Caco-2 (cell line): ENCODE measurements around the gene EVC2. TPM values are rescaled to one million over a fixed set of nuclear protein-coding genes. Genes with fewer than 3 reads are reported as not detected.

Experiments
- BruUV-seq: library from RNA; stranded (reverse); fragments of 400-500 nt; replicated peaks from 2 replicates; lab custom pipeline; 2021; lab: Mats Ljungman, UMichigan
- CTCF ChIA-PET: fragments of 300-600 bp; sonication (Branson Sonifier 250); formaldehyde crosslinking; loops from one replicate; lab custom pipeline; 2022; ENCODE audit warnings: antibody characterized with exemption; lab: Charles Lee
- POLR2A ChIA-PET: fragments of 300-600 bp; sonication (Branson Sonifier 250); formaldehyde crosslinking; loops from one replicate; lab custom pipeline; 2022; ENCODE audit warnings: antibody characterized with exemption; lab: Charles Lee
- DNase-seq, 2 experiments: peaks; one replicate each; pipeline versions ENCODE4 v3.0.0 to v3.0.0-alpha.2; 2020 to 2022
- H3K27me3 ChIP-seq: replicated peaks from 2 replicates; pipeline ENCODE4 v1.6.0; 2011; ENCODE audit warnings: low read length; ENCODE audit not compliant: control insufficient read depth, insufficient read depth
- H3K36me3 ChIP-seq: 2 replicates; pipeline ENCODE4 v1.5.1; 2011; ENCODE audit warnings: low read length; ENCODE audit not compliant: control insufficient read depth, insufficient read depth
- H3K4me1 ChIP-seq: fragments of 250-450 bp; sonication (Bioruptor Pico); 2 replicates; pipeline ENCODE4 v1.5.1; 2020; ENCODE audit warnings: mild to moderate bottlenecking
- H3K4me3 ChIP-seq: 2 replicates; pipeline ENCODE4 v1.5.1; 2011; ENCODE audit warnings: low read depth, mild to moderate bottlenecking, control low read depth, low read length
- H3K9me3 ChIP-seq: fragments of 250-450 bp; sonication (Bioruptor Pico); 2 replicates; pipeline ENCODE4 v1.5.1; 2020; ENCODE audit warnings: mild to moderate bottlenecking, moderate library complexity
- H3K27ac Mint-ChIP-seq: one replicate; pipeline ENCODE4 v1.8.0; 2022; ENCODE audit warnings: mixed read lengths; ENCODE audit not compliant: unreplicated experiment
- H3K27me3 Mint-ChIP-seq: one replicate; pipeline ENCODE4 v1.8.0; 2022; ENCODE audit warnings: mixed read lengths; ENCODE audit not compliant: insufficient read depth, unreplicated experiment
- H3K36me3 Mint-ChIP-seq: one replicate; pipeline ENCODE4 v1.8.0; 2022; ENCODE audit warnings: mild to moderate bottlenecking, mixed read lengths; ENCODE audit not compliant: insufficient read depth, unreplicated experiment
- H3K4me1 Mint-ChIP-seq: one replicate; pipeline ENCODE4 v1.8.0; 2022; ENCODE audit warnings: low read depth, mixed read lengths; ENCODE audit not compliant: unreplicated experiment
- H3K4me3 Mint-ChIP-seq: one replicate; pipeline ENCODE4 v1.8.0; 2022; ENCODE audit warnings: mild to moderate bottlenecking, moderate library complexity, mixed read lengths; ENCODE audit not compliant: unreplicated experiment
- H3K9me3 Mint-ChIP-seq: one replicate; pipeline ENCODE4 v1.8.0; 2022; ENCODE audit warnings: mixed read lengths; ENCODE audit not compliant: unreplicated experiment
- intact Hi-C: fragments of 100-400 bp; cut with micrococcal nuclease; formaldehyde crosslinking; loops from one replicate; pipeline ENCODE4 v1.10.0; 2022; ENCODE audit not compliant: unreplicated experiment
- total RNA-seq: library from RNA; stranded (reverse); gene quantifications from 2 replicates; pipeline ENCODE4 v1.2.3, GENCODE V29; 2022
- TF ChIP-seq, protein P1 (sequence below), 2 experiments: fragments of 200-600 bp in 1 of 2; IDR thresholded peaks; 1 replicate in 1 of 2; 2 replicates in 1 of 2; pipeline versions ENCODE4 v1.5.1 to v1.8.0; 2011 to 2022; ENCODE audit warnings: antibody characterized with exemption in 1 of 2, control low read depth in 1 of 2, inconsistent platforms in 1 of 2, low read depth in 1 of 2, low read length in 1 of 2, mild to moderate bottlenecking in 1 of 2, moderate library complexity in 1 of 2; ENCODE audit not compliant: insufficient read depth in 1 of 2, severe bottlenecking in 1 of 2, unreplicated experiment in 1 of 2

The EVC2 gene
- total RNA-seq, 1 experiment from 2014 or later, result not detected

DNA sequence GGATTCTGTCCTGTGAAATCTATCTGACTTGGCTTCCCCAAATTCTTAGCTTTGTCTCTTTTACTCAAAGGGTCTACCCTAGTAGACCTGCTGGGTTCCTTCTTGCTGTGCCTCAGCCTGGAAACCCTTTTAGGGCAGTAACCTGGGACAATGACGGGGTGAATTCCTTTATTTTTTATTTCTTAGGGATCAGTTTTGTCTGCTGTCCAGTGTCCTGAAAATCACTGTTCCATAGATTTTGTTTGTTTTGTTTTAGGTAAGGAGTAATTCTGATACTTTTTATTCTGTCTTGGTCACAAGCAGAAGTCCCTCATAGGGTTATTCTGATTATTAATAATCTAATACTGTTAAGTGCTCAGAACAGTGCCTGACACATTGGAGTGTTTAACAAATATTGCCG is 118.9 kb downstream of the EVC2 start:
- Histone ChIP-seq H3K4me1 (no peaks in the 10 kb centered on the region), H3K9me3 (0 out of 2 replicates have a peak, but pooled peaks cover 3% of the 10 kb centered on the region), H3K27me3 (no peaks in the 10 kb centered on the region), H3K4me3 (no peak overlapping the region), H3K36me3 (no peaks in the 10 kb centered on the region)
- no peak for DNase-seq
- POLR2A ChIA-PET, result no interaction called here
- Mint-ChIP-seq H3K36me3 (no peaks in the 10 kb centered on the region), H3K9me3 (peaks cover 22% of the 10 kb centered on the region), H3K4me3 (no peak overlapping the region), H3K27me3 (peaks cover 5% of the 10 kb centered on the region), H3K4me1 (no peaks in the 10 kb centered on the region), H3K27ac (no peak overlapping the region)
- CTCF ChIA-PET, result no interaction called here
- TF ChIP-seq, protein P1, sequence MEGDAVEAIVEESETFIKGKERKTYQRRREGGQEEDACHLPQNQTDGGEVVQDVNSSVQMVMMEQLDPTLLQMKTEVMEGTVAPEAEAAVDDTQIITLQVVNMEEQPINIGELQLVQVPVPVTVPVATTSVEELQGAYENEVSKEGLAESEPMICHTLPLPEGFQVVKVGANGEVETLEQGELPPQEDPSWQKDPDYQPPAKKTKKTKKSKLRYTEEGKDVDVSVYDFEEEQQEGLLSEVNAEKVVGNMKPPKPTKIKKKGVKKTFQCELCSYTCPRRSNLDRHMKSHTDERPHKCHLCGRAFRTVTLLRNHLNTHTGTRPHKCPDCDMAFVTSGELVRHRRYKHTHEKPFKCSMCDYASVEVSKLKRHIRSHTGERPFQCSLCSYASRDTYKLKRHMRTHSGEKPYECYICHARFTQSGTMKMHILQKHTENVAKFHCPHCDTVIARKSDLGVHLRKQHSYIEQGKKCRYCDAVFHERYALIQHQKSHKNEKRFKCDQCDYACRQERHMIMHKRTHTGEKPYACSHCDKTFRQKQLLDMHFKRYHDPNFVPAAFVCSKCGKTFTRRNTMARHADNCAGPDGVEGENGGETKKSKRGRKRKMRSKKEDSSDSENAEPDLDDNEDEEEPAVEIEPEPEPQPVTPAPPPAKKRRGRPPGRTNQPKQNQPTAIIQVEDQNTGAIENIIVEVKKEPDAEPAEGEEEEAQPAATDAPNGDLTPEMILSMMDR (IDR thresholded peaks at IDR 0.05; ENCODE audit: insufficient read depth in 1 of 2, low read depth in 1 of 2, low read length in 1 of 2, severe bottlenecking in 1 of 2, unreplicated experiment in 1 of 2), result no peak
- intact Hi-C loops, result no loop called here
- BruUV-seq, result no TSS peak

DNA sequence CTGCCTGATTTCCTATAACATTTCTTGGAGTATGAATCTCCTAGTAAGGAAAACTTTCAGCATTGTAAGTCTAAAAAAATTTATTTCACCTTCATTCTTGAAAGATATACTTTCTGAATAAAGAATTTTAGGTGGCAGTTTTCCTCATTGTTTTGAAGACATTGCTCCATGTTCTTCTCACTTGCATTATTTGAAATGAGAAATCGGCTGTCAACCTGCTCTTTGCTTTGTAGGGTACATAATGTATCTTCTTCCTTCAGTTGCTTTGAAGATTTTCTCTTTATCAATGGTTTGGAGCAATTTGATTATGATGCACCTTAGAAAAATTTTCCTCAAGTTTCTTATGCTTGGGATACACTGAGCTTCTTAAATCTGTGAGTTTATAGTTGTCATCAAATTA is 120.3 kb downstream of the EVC2 start:
- no TSS peak for BruUV-seq
- Mint-ChIP-seq H3K27me3 (peaks cover 5% of the 10 kb centered on the region), H3K36me3 (no peaks in the 10 kb centered on the region), H3K4me1 (no peaks in the 10 kb centered on the region), H3K9me3 (peaks cover 22% of the 10 kb centered on the region), H3K27ac (no peak overlapping the region), H3K4me3 (no peak overlapping the region)
- H3K9me3 ChIP-seq, result 0 out of 2 replicates have a peak, but pooled peaks cover 3% of the 10 kb centered on the region
- H3K4me3 ChIP-seq, result no peak overlapping the region
- TF ChIP-seq, protein P1 (IDR thresholded peaks at IDR 0.05; ENCODE audit: insufficient read depth in 1 of 2, low read depth in 1 of 2, low read length in 1 of 2, severe bottlenecking in 1 of 2, unreplicated experiment in 1 of 2), result no peak
- no peak for DNase-seq
- intact Hi-C loops, result no loop called here
- H3K36me3 ChIP-seq, result no peaks in the 10 kb centered on the region
- H3K27me3 ChIP-seq, result no peaks in the 10 kb centered on the region
- ChIA-PET POLR2A (no interaction called here), CTCF (no interaction called here)
- no peaks in the 10 kb centered on the region for H3K4me1 ChIP-seq

DNA sequence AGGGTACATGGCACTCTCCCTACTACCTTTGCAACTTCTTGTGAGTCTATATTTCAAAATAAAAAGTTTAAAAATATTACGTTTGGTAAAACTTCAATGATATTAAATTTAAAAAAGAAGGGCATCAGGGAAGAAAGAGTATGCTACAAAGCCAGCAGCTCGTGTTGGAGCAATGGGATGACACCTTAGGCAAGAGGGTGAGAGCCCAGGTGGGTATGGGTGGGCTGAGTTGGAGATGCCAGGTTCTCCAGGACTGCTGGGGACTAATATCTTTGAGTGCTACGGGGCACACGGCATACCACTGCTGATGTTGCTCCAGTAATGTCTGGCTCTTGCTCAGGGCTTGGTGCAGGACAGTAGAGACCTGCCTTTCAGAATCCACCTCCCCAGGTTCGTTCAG is 132.4 kb downstream of the EVC2 start:
- intact Hi-C loops, result no loop called here
- Mint-ChIP-seq H3K27me3 (peaks cover 4% of the 10 kb centered on the region), H3K27ac (no peak overlapping the region), H3K36me3 (peaks cover 4% of the 10 kb centered on the region), H3K9me3 (peaks cover 12% of the 10 kb centered on the region), H3K4me1 (no peaks in the 10 kb centered on the region), H3K4me3 (no peak overlapping the region)
- DNase-seq, result no peak
- no TSS peak for BruUV-seq
- POLR2A ChIA-PET, result no interaction called here
- TF ChIP-seq, protein P1 (IDR thresholded peaks at IDR 0.05; ENCODE audit: insufficient read depth in 1 of 2, low read depth in 1 of 2, low read length in 1 of 2, severe bottlenecking in 1 of 2, unreplicated experiment in 1 of 2), result no peak
- no peak overlapping the region for H3K4me3 ChIP-seq
- H3K36me3 ChIP-seq, result no peaks in the 10 kb centered on the region
- CTCF ChIA-PET, result no interaction called here
- H3K27me3 ChIP-seq, result no peaks in the 10 kb centered on the region
- H3K9me3 ChIP-seq, result no peaks in the 10 kb centered on the region
- H3K4me1 ChIP-seq, result no peaks in the 10 kb centered on the region
